Neuron (in vitro differentiated cells): Measurements from ENCODE around the gene ZNF335.

Experiments used
- H2AFZ ChIP-seq: one replicate; pipeline ENCODE4 v1.6.1; 2013; ENCODE audit warnings: low read depth, mild to moderate bottlenecking, inconsistent platforms, low read length, moderate library complexity
- H3K27me3 ChIP-seq: one replicate; pipeline ENCODE4 v1.6.1; 2013; ENCODE audit warnings: low read length; ENCODE audit not compliant: insufficient read depth
- H3K36me3 ChIP-seq: one replicate; pipeline ENCODE4 v1.6.1; 2013; ENCODE audit warnings: low read length; ENCODE audit not compliant: insufficient read depth
- H3K4me1 ChIP-seq: one replicate; pipeline ENCODE4 v1.6.1; 2013; ENCODE audit warnings: low read length; ENCODE audit not compliant: insufficient read depth
- H3K4me3 ChIP-seq: 2 replicates; pipeline ENCODE4 v1.5.1; 2013; ENCODE audit warnings: mild to moderate bottlenecking, low read length, moderate library complexity
- H3K9me3 ChIP-seq: one replicate; pipeline ENCODE4 v1.6.1; 2013; ENCODE audit warnings: low read length

ZNF335 gene

GRCh38 chr20:45972500-45973183 is 639 bp upstream of the ZNF335 start:
- Histone ChIP-seq H3K27me3 (no peaks in the 10 kb centered on the region), H3K4me3 (peak overlapping the region; percentile 78), H3K9me3 (no peaks in the 10 kb centered on the region), H3K36me3 (peaks cover 23% of the 10 kb centered on the region), H2AFZ (peak overlapping the region; percentile 72), H3K4me1 (peaks cover 12% of the 10 kb centered on the region)

- Histone ChIP-seq H3K4me1 (peaks cover 12% of the 10 kb centered on the region), H3K4me3 (peak overlapping the region; percentile 78), H3K36me3 (peaks cover 30% of the 10 kb centered on the region), H3K9me3 (no peaks in the 10 kb centered on the region), H2AFZ (peak overlapping the region; percentile 72), H3K27me3 (no peaks in the 10 kb centered on the region)
Observed at GRCh38 chr20:45971425-45971674, 653 bp downstream of the ZNF335 start.

GRCh38 chr20:45970646-45971424 is 1.2 kb downstream of the ZNF335 start:
- peak overlapping the region; percentile 72 for H2AFZ ChIP-seq
- H3K9me3 ChIP-seq: no peaks in the 10 kb centered on the region
- H3K4me3 ChIP-seq: peak overlapping the region; percentile 78
- H3K27me3 ChIP-seq: no peaks in the 10 kb centered on the region
- H3K36me3 ChIP-seq: peaks cover 31% of the 10 kb centered on the region
- H3K4me1 ChIP-seq: peaks cover 12% of the 10 kb centered on the region

GRCh38 chr20:45969712-45970634 is 2.0 kb downstream of the ZNF335 start:
- H3K4me3 ChIP-seq: no peak overlapping the region
- H3K36me3 ChIP-seq: peaks cover 39% of the 10 kb centered on the region
- no peaks in the 10 kb centered on the region for H3K27me3 ChIP-seq
- H3K9me3 ChIP-seq: no peaks in the 10 kb centered on the region
- no peak overlapping the region for H2AFZ ChIP-seq
- peaks cover 12% of the 10 kb centered on the region for H3K4me1 ChIP-seq

- H3K9me3 ChIP-seq: no peaks in the 10 kb centered on the region
- no peak overlapping the region for H2AFZ ChIP-seq
- H3K4me3 ChIP-seq: no peak overlapping the region
- no peaks in the 10 kb centered on the region for H3K27me3 ChIP-seq
- peaks cover 48% of the 10 kb centered on the region for H3K36me3 ChIP-seq
- peaks cover 12% of the 10 kb centered on the region for H3K4me1 ChIP-seq
Observed at GRCh38 chr20:45968801-45969711, 2.9 kb downstream of the ZNF335 start.

- H3K4me1 ChIP-seq: peaks cover 12% of the 10 kb centered on the region
- H3K9me3 ChIP-seq: no peaks in the 10 kb centered on the region
- H3K36me3 ChIP-seq: peaks cover 56% of the 10 kb centered on the region
- H3K4me3 ChIP-seq: no peak overlapping the region
- no peaks in the 10 kb centered on the region for H3K27me3 ChIP-seq
- H2AFZ ChIP-seq: no peak overlapping the region
Observed at GRCh38 chr20:45968081-45968671, 3.8 kb downstream of the ZNF335 start.

GRCh38 chr20:45967551-45968080 is 4.4 kb downstream of the ZNF335 start:
- no peaks in the 10 kb centered on the region for H3K27me3 ChIP-seq
- no peak overlapping the region for H2AFZ ChIP-seq
- H3K36me3 ChIP-seq: peaks cover 58% of the 10 kb centered on the region
- no peak overlapping the region for H3K4me3 ChIP-seq
- peaks cover 10% of the 10 kb centered on the region for H3K4me1 ChIP-seq
- no peaks in the 10 kb centered on the region for H3K9me3 ChIP-seq

- H3K9me3 ChIP-seq: no peaks in the 10 kb centered on the region
- no peak overlapping the region for H3K4me3 ChIP-seq
- H3K4me1 ChIP-seq: peaks cover 2% of the 10 kb centered on the region
- no peaks in the 10 kb centered on the region for H3K27me3 ChIP-seq
- peaks cover 77% of the 10 kb centered on the region for H3K36me3 ChIP-seq
- H2AFZ ChIP-seq: no peak overlapping the region
Observed at GRCh38 chr20:45965169-45966002, 6.6 kb downstream of the ZNF335 start.

GRCh38 chr20:45964006-45964400 is 8.0 kb downstream of the ZNF335 start:
- no peaks in the 10 kb centered on the region for H3K27me3 ChIP-seq
- H3K36me3 ChIP-seq: peaks cover 81% of the 10 kb centered on the region
- H3K4me3 ChIP-seq: no peak overlapping the region
- no peaks in the 10 kb centered on the region for H3K9me3 ChIP-seq
- H2AFZ ChIP-seq: no peak overlapping the region
- H3K4me1 ChIP-seq: no peaks in the 10 kb centered on the region

- Histone ChIP-seq H3K9me3 (peaks cover 3% of the 10 kb centered on the region), H3K4me3 (no peak overlapping the region), H3K27me3 (no peaks in the 10 kb centered on the region), H2AFZ (no peak overlapping the region), H3K36me3 (peaks cover 81% of the 10 kb centered on the region), H3K4me1 (no peaks in the 10 kb centered on the region)
Observed at GRCh38 chr20:45963059-45964005, 8.7 kb downstream of the ZNF335 start.
